ENCODE measurements around the gene CTNNA2.

CTNNA2 gene

DNA sequence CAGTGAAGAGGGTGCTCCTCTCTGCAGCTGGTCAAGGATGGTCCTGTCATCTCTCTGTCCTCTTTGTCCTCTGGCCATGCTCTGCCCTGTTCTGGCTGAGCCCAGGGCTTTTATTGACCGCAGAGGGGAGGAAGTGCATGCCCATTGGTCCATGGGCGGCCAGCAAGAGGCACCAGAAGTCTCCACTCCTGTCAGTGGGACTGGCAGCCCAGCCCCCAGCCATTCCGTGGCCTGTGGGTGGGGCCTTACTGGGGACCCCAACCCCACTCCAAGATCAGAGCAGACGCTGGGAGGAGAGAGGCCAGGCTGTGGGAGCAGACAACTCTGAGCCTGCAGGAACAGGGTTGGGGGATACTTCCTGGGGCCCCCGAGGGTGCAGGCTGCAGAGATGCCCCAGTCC is 156.9 kb downstream of the CTNNA2 start:
- H3K27ac ChIP-seq = no peak overlapping the region
- no peak for TF ChIP-seq Cebpa-rat (IDR thresholded peaks at IDR 0.05)
- H3K9ac ChIP-seq = no peak overlapping the region
- H3K36me3 ChIP-seq = no peaks in the 10 kb centered on the region
- no peak overlapping the region for H3K4me3 ChIP-seq
- no peaks in the 10 kb centered on the region for H4K20me1 ChIP-seq
- H3K4me1 ChIP-seq = no peaks in the 10 kb centered on the region
- H3K4me2 ChIP-seq = no peak overlapping the region
- H3K27me3 ChIP-seq = no peaks in the 10 kb centered on the region
- H3K9me3 ChIP-seq (replicated peaks in 1 of 11) = peaks cover 0 to 9% (median 5%) of the 10 kb centered on the region in 11 experiments; a peak in 7 of 22 replicates

DNA sequence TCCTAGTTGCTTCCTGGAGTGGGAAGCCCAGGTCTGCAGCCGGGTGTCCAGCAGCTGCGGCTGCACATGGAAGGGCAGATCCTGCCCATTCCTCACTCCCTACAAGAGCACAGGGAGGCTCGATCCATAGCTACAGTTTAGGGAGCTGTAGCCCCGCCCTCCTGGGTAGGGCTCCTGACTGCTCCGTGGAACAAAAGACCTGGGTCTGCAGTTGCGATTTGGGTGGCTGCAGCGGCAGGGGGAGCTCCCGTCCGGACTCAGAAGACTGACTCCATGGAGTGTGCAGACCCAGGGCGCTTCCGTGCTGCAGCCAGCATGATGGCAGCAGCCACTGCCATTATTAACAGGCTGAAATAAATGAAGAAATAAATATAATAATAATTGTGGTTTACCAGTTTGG is 157.3 kb downstream of the CTNNA2 start:
- TF ChIP-seq Cebpa-rat (IDR thresholded peaks at IDR 0.05) = no peak
- H3K4me1 ChIP-seq = no peaks in the 10 kb centered on the region
- H3K36me3 ChIP-seq = no peaks in the 10 kb centered on the region
- H3K27me3 ChIP-seq = no peaks in the 10 kb centered on the region
- H3K9ac ChIP-seq = no peak overlapping the region
- H4K20me1 ChIP-seq = no peaks in the 10 kb centered on the region
- no peak overlapping the region for H3K4me2 ChIP-seq
- H3K4me3 ChIP-seq = no peak overlapping the region
- peaks cover 0 to 9% (median 5%) of the 10 kb centered on the region in 11 experiments; a peak in 7 of 22 replicates for H3K9me3 ChIP-seq (replicated peaks in 1 of 11)
- no peak overlapping the region for H3K27ac ChIP-seq

DNA sequence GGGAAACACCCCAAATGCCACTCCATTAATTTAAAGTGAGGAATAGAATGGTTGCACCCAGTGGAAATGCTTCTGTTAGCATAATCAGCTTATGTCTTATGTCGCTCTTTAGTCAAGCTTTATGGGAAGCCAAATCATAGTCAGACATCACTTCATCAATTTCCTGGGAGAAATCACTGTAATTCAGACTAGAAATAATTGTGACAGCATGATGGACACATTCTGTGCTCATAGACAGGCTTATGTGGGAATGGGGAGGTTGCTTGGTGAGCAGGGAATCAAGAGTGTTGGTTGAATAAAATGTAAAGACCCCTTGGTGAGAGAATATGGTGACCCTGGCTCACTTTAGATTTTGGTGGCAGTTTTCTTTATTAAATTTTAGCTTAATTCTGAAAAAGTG is 174.0 kb downstream of the CTNNA2 start:
- no peaks in the 10 kb centered on the region for H3K36me3 ChIP-seq
- no peaks in the 10 kb centered on the region for H4K20me1 ChIP-seq
- no peak overlapping the region for H3K4me3 ChIP-seq
- H3K4me1 ChIP-seq = no peaks in the 10 kb centered on the region
- H3K9me3 ChIP-seq (replicated peaks in 1 of 11) = peaks cover 0 to 6% (median 0%) of the 10 kb centered on the region in 11 experiments; a peak in 2 of 22 replicates
- H3K27ac ChIP-seq = no peak overlapping the region
- no peaks in the 10 kb centered on the region for H3K27me3 ChIP-seq
- H3K9ac ChIP-seq = no peak overlapping the region
- no peak overlapping the region for H3K4me2 ChIP-seq
- TF ChIP-seq Cebpa-rat (IDR thresholded peaks at IDR 0.05) = no peak

DNA sequence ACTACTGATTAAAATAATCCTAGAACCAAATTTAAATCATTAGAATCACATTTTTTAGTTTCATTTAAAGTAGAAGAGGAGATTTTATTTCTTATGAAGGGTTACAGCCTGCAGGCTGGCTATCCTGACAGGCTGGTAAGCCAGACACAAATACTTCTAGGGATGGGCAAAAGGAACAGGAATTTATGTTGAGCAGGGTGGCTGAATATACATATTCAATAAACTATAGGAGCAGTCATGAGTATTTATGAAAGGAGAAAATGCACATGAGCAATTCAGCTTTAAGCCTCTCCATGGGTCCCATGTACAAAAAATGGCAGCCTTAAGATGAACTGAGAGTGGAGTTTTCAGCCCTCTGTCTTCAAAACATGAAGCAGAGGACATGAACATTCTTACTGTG is 182.4 kb downstream of the CTNNA2 start:
- Histone ChIP-seq H3K4me2 (no peak overlapping the region), H3K36me3 (no peaks in the 10 kb centered on the region), H3K4me1 (no peaks in the 10 kb centered on the region), H4K20me1 (no peaks in the 10 kb centered on the region), H3K27me3 (no peaks in the 10 kb centered on the region), H3K9me3 (replicated peaks in 1 of 11) (peaks cover 0 to 6% (median 0%) of the 10 kb centered on the region in 11 experiments; a peak in 2 of 22 replicates), H3K4me3 (no peak overlapping the region), H3K9ac (no peak overlapping the region), H3K27ac (no peak overlapping the region)
- TF ChIP-seq Cebpa-rat (IDR thresholded peaks at IDR 0.05) = no peak

DNA sequence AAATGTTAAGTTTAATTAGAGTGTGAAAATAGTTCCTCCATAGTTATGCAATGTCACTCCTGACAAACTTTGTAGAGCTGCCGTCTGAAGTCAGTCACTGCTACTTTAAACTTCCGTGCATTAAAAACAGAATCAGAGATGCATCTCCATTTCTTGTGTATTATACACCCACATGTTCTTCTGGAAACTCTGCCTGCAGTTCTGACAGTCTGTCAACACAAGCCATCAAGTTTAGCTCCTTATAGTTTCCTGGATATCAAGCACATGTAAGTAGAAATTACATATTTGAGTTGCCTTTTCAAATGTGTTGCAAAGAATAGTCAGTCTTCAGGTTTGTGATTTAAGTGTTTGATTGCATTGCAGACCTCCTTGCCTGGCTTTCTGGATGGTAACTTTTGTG is 184.3 kb downstream of the CTNNA2 start:
- Histone ChIP-seq H3K4me2 (no peak overlapping the region), H3K27me3 (no peaks in the 10 kb centered on the region), H4K20me1 (no peaks in the 10 kb centered on the region), H3K9ac (no peak overlapping the region), H3K9me3 (replicated peaks in 1 of 11) (no peaks in the 10 kb centered on the region), H3K36me3 (no peaks in the 10 kb centered on the region), H3K4me1 (no peaks in the 10 kb centered on the region), H3K27ac (no peak overlapping the region), H3K4me3 (no peak overlapping the region)
- TF ChIP-seq Cebpa-rat (IDR thresholded peaks at IDR 0.05) = no peak

DNA sequence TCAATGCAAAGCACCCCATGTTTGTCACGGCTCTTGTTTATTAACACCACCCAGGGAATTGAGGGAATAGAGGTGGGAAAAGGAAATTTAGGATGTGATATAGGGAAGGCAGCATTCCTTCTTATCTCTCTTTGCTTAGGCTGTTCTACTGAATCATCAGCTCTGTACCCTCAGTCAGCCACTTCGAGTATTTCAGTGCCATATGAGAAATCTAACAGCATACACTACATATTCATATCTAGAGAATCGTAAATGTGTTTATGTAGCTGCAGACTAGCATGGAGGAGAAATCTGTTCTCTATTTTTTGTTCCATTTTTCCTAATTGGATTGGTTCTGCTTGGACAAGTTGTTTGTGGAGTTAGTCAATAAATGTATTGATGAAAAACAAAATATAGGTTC is 187.8 kb downstream of the CTNNA2 start:
- no peaks in the 10 kb centered on the region for H3K9me3 ChIP-seq (replicated peaks in 1 of 11)
- no peak overlapping the region for H3K9ac ChIP-seq
- no peaks in the 10 kb centered on the region for H3K4me1 ChIP-seq
- H4K20me1 ChIP-seq = no peaks in the 10 kb centered on the region
- no peaks in the 10 kb centered on the region for H3K36me3 ChIP-seq
- H3K4me3 ChIP-seq = no peak overlapping the region
- TF ChIP-seq Cebpa-rat (IDR thresholded peaks at IDR 0.05) = no peak
- H3K27ac ChIP-seq = no peak overlapping the region
- H3K4me2 ChIP-seq = no peak overlapping the region
- no peaks in the 10 kb centered on the region for H3K27me3 ChIP-seq

DNA sequence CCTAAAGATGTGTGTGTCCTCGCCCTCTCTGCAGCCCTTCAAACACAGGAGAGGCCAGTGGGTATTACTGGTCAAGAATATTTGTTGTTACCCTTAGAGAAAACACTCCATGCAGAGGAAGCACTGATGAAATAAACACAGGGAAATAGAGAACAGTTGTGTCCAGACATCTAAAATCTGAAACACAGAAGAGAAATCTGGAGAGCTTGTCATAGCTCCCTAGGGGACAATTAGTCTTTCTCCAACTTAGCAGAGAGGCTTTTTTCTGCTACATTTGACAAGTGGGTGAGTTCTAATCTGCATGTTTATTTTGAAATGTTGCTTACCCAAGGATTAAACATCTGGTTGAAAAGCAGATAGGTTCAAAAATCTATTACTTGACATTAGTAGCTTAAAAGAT is 190.1 kb downstream of the CTNNA2 start:
- no peak overlapping the region for H3K27ac ChIP-seq
- H3K9me3 ChIP-seq (replicated peaks in 1 of 11) = no peaks in the 10 kb centered on the region
- H3K9ac ChIP-seq = no peak overlapping the region
- no peak overlapping the region for H3K4me3 ChIP-seq
- TF ChIP-seq Cebpa-rat (IDR thresholded peaks at IDR 0.05) = no peak
- H3K4me2 ChIP-seq = no peak overlapping the region
- no peaks in the 10 kb centered on the region for H3K4me1 ChIP-seq
- no peaks in the 10 kb centered on the region for H4K20me1 ChIP-seq
- no peaks in the 10 kb centered on the region for H3K27me3 ChIP-seq
- H3K36me3 ChIP-seq = no peaks in the 10 kb centered on the region

DNA sequence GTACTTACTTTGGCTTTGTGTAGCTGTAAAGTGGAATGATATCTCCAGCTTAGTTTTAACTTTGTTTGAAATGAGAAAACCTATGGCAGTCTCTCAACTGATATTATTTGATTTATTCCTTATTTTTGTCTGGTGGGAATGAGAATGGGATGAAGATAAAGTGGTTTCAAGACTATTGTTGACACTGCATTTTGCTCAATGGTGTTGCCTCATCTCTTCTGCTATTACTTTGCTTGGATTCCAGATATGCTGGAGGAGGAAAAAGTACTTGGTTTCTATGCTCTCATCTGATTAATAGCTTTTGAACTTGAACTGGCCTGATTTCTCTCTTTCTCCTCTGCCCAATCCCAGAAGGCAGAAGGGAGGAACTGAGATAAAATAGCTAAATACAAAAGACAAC is 198.2 kb downstream of the CTNNA2 start:
- TF ChIP-seq Cebpa-rat (IDR thresholded peaks at IDR 0.05) = no peak
- peaks cover 0 to 6% (median 0%) of the 10 kb centered on the region in 10 experiments; a peak in 1 of 20 replicates for H3K4me1 ChIP-seq

DNA sequence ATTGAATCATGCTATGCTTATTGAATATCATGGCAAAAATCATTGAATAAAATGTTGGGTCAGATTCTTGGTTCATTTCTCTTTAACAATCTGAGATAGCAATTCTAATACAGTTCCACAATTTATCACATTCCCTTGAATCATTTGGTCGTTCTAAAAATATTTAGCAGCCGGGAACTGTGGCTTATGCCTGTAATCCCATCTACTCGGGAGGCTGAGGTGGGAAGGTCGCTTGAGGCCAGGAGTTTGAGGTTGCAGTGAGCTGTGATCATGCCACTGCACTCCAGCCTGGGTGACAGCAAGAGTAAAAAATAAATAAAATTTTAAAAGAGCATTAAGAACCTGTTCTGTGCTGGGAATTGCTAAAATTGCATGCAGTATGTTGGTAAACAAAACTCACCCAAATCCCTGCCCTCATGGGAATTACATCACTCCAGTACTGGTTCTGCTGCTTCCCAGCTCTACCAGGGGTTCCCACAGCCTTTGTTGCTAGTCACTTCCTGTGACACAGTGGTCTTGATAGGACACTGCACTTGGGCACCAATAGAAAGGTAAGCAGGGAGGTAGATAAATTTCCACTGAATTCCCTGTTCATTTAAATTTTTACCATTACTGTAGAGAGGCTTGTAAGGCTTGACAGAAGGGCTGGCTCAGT is 200.4 kb downstream of the CTNNA2 start:
- H4K20me1 ChIP-seq = no peaks in the 10 kb centered on the region
- H3K9me3 ChIP-seq (replicated peaks in 1 of 11) = no peaks in the 10 kb centered on the region
- H3K27ac ChIP-seq = no peak overlapping the region
- H3K4me3 ChIP-seq = no peak overlapping the region
- no peaks in the 10 kb centered on the region for H3K36me3 ChIP-seq
- no peak overlapping the region for H3K4me2 ChIP-seq
- H3K9ac ChIP-seq = no peak overlapping the region
- TF ChIP-seq Cebpa-rat (IDR thresholded peaks at IDR 0.05) = no peak
- H3K4me1 ChIP-seq = peaks cover 0 to 6% (median 0%) of the 10 kb centered on the region in 10 experiments; a peak in 1 of 20 replicates
- H3K27me3 ChIP-seq = no peaks in the 10 kb centered on the region

More for the DNA sequence above, 198.2 kb downstream of the CTNNA2 start:
- Histone ChIP-seq H3K4me2 (no peak overlapping the region), H3K9ac (no peak overlapping the region), H3K9me3 (replicated peaks in 1 of 11) (no peaks in the 10 kb centered on the region), H4K20me1 (no peaks in the 10 kb centered on the region), H3K36me3 (no peaks in the 10 kb centered on the region), H3K4me3 (no peak overlapping the region), H3K27ac (no peak overlapping the region), H3K27me3 (no peaks in the 10 kb centered on the region)

DNA sequence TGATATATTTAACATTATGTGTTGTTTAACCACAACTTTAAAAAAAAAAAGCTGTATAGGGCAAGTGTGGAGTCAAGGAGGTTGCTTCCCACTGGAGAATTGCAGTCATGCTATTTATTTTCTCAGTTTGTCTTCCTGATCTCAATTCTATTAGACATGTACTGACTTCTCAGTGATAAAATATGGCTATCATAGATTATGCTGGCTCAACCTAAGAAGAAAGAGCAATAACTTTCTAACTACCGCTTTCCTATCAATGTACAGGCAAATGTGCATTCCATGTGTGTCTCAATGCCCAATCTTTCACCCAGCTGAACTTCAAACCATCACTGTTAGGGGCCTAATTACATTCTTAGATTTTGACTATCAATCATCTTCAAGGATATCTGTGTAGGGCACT is 201.4 kb downstream of the CTNNA2 start:
- Histone ChIP-seq H3K9ac (no peak overlapping the region), H3K4me2 (no peak overlapping the region), H3K36me3 (no peaks in the 10 kb centered on the region), H3K27ac (no peak overlapping the region), H3K27me3 (no peaks in the 10 kb centered on the region), H3K4me1 (peaks cover 0 to 6% (median 0%) of the 10 kb centered on the region in 10 experiments; a peak in 1 of 20 replicates), H3K4me3 (no peak overlapping the region), H3K9me3 (replicated peaks in 1 of 11) (no peaks in the 10 kb centered on the region), H4K20me1 (no peaks in the 10 kb centered on the region)
- no peak for TF ChIP-seq Cebpa-rat (IDR thresholded peaks at IDR 0.05)
